Measurements from ENCODE around the gene TMEM80.

DNA sequence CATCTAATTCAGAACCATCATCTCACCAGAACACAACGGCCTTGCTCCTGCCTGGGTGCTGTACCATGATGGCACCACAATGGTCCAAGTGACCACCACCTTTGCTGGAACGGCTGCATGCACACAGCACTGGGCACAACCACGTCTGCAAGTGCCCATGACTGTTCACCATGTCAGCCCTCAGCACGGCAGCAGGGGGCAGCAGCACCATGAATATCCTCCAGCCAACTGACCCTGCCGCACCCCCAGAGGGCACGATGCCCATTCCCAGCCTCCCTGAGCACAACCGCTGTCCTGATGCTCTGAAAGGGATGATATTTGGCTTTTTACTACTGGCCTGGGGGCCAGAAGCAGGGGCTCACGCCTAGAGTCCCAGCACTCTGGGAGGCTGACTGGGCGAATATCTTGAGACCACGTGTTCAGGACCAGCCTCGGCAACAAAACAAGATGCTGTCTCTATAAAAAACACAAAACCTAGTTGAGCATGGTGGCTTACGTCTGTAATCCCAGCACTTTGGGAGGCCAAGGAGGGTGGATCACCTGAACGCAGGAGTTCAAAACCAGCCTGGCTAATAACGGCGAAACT lies 32.8 kb upstream of the TMEM80 start:
- TF ChIP-seq ZNF565 (CRISPR knock-in tag; conservative IDR thresholded peaks at IDR 0.05; ENCODE audit: low read depth): no peak
- TF ChIP-seq, protein P1, sequence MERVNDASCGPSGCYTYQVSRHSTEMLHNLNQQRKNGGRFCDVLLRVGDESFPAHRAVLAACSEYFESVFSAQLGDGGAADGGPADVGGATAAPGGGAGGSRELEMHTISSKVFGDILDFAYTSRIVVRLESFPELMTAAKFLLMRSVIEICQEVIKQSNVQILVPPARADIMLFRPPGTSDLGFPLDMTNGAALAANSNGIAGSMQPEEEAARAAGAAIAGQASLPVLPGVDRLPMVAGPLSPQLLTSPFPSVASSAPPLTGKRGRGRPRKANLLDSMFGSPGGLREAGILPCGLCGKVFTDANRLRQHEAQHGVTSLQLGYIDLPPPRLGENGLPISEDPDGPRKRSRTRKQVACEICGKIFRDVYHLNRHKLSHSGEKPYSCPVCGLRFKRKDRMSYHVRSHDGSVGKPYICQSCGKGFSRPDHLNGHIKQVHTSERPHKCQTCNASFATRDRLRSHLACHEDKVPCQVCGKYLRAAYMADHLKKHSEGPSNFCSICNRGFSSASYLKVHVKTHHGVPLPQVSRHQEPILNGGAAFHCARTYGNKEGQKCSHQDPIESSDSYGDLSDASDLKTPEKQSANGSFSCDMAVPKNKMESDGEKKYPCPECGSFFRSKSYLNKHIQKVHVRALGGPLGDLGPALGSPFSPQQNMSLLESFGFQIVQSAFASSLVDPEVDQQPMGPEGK (CRISPR knock-in tag; IDR thresholded peaks at IDR 0.05; ENCODE audit: borderline replicate concordance): no peak
- no peak for TF ChIP-seq ISL1 (CRISPR knock-in tag; IDR thresholded peaks at IDR 0.05)
- no peak for TF ChIP-seq GLIS3 (CRISPR knock-in tag; IDR thresholded peaks at IDR 0.05)
- TF ChIP-seq, protein P2, sequence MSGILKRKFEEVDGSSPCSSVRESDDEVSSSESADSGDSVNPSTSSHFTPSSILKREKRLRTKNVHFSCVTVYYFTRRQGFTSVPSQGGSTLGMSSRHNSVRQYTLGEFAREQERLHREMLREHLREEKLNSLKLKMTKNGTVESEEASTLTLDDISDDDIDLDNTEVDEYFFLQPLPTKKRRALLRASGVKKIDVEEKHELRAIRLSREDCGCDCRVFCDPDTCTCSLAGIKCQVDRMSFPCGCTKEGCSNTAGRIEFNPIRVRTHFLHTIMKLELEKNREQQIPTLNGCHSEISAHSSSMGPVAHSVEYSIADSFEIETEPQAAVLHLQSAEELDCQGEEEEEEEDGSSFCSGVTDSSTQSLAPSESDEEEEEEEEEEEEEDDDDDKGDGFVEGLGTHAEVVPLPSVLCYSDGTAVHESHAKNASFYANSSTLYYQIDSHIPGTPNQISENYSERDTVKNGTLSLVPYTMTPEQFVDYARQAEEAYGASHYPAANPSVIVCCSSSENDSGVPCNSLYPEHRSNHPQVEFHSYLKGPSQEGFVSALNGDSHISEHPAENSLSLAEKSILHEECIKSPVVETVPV (CRISPR knock-in tag; IDR thresholded peaks at IDR 0.05): no peak
- no peak for TF ChIP-seq BACH2 (CRISPR knock-in tag; IDR thresholded peaks at IDR 0.05; ENCODE audit: borderline replicate concordance)
- no peak for TF ChIP-seq ESRRG (CRISPR knock-in tag; IDR thresholded peaks at IDR 0.05)
- no peak for TF ChIP-seq TOX (CRISPR knock-in tag; IDR thresholded peaks at IDR 0.05; ENCODE audit: borderline replicate concordance)
- no peak for TF ChIP-seq RARB (CRISPR knock-in tag; IDR thresholded peaks at IDR 0.05)
- TF ChIP-seq ARNTL (CRISPR knock-in tag; IDR thresholded peaks at IDR 0.05; ENCODE audit: borderline replicate concordance, low read depth): no peak
